ENCODE data around the gene LUZP2.

DNA sequence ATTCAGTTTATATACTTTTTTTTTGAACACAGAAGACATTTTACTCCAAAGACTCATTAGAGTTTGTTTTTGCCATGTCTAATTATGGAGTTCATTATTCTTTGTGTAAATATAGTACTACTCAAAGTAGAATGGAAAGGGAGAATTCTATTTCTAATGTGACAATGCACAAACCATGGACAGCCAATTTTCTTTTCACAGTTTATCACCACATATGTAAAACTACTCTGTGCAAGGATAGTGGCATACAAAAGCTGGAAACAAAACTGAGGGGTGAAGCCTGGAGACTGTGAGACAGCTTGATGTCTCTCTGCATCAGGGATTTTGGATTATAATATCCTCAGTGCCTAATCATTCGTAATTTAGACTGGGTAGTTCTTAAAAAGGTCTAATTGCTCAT, 75.5 kb downstream of the LUZP2 start:
- TF ChIP-seq CTCF (IDR thresholded peaks at IDR 0.05; ENCODE audit: low read length) (no peak), EZH2 (IDR thresholded peaks at IDR 0.05; ENCODE audit: borderline replicate concordance, low read length) (no peak)
